Stimulated activated CD8-positive, alpha-beta memory T cell treated with anti-CD3 and anti-CD28 coated beads, Interleukin-12 subunit alpha, Interleukin-12 subunit beta, amount 100 ng/mL, for 4 hours (primary cell): Measurements from ENCODE around the gene NUDT16L1.

Source experiments
- DNase-seq: peaks from one replicate; pipeline ENCODE4 v3.0.0-alpha.2; 2020; ENCODE audit warnings: low read depth

Gene NUDT16L1

DNA sequence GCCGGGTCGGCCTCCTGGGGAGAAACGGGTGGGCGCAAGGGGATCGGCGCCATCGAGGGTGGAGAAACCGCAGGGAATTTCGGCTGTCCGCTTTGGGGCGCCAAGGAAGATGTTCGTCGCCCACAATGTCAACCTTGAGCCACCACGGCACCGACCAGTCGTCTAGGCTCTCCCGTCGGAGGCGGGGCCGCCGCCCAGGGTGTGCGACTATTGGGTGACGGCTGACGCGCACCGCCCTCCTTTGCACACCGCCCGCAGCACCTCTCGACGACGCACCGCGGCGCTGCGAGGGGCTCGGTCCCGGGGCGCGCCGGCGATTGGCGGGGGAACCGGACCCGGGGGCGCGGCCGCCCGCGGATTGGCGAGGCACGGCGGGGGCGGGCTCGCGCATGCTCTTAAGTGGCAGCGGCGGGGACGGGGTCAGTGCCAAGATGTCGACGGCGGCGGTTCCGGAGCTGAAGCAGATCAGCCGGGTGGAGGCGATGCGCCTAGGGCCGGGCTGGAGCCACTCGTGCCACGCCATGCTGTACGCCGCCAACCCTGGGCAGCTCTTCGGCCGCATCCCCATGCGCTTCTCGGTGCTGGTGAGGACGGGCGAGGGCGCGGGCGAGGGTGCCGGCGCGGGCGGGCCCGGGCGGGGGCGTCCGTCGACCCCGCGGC, at the start of gene NUDT16L1:
TSS of gene NUDT16L1 (plus strand) at position 267 of the 660 bp plus-strand sequence. CDS start at position 432, 165 bp downstream.
- peak; percentile 98 for DNase-seq

DNA sequence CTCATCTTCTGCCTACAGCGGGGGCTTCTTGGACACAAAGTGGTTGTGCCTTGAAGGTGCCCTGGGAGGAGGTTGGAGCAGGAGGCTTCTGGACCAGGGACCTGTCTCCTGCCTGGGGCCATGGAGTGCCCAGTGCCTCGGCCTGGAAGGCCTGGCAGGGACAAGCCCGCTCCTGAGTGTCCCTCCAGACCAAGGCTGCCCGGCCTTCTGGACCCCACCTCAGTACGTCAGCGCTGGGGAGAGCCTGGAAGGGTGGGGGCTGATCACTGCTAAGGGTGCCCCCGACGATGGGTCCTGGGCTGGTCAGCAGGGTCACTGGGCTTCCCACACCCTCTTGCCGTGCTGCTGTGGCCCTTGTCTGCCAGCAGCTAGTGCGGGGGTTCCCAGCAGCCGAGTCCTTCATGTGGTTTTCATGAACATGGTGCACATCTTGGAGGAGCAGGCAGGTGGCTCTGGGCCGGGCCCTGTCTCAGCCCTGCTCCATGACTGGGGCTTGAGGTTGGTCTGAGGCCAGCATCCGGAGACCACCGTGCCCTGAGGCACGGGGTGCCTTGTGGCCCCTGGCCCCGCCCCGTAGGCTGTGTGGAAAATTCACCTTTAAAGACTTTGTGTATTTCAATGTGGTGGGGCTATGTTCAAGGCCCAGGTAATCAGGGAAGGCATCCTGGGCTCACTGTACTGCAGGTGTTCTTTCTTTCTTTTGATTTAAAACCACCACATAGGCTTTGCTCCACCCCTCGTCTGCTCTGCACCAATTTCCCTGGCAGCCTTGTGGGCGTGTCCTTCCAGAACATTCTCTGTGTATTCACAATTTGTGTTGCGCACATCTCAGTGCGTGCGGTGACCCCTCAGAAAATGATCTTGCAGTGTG, 46.4 kb upstream of the NUDT16L1 start:
- no peak for DNase-seq

DNA sequence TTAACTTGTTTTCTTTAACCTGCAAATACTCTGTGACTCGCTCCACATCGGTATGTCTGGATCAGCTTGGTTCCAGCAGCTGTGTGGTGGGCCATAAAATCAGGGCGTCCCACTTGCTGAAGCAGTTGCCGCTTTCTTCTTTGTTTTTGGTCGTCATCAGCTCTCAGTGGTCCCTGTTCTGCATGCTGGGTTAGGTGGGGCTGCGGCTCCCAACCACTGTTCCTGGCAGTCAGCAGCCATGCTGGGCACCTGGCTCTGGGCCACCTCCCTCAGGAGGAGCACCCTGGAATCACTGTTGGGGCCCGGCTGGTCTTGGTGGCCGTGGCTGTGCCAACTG, 45.8 kb upstream of the NUDT16L1 start:
- no peak for DNase-seq

DNA sequence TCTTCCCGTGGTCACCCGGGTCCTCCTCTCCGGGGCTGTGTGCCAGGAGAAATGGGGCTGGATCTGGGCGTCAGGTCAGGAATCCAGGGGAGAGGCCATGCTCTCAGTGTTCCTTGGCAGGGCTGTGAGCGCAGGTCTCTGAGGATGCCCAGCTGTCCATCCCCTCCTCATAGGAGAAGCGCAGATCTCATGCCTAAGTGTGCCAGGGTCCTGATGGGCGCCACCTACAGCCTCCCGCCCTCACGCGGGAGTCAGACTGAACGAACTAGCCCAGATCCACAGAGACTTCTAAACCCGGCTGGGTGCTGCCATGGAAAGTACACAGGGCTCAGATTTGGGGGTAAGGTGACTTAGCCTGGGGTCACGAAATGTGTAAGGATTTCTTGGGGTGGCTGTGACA, 44.4 kb upstream of the NUDT16L1 start:
- DNase-seq = no peak

DNA sequence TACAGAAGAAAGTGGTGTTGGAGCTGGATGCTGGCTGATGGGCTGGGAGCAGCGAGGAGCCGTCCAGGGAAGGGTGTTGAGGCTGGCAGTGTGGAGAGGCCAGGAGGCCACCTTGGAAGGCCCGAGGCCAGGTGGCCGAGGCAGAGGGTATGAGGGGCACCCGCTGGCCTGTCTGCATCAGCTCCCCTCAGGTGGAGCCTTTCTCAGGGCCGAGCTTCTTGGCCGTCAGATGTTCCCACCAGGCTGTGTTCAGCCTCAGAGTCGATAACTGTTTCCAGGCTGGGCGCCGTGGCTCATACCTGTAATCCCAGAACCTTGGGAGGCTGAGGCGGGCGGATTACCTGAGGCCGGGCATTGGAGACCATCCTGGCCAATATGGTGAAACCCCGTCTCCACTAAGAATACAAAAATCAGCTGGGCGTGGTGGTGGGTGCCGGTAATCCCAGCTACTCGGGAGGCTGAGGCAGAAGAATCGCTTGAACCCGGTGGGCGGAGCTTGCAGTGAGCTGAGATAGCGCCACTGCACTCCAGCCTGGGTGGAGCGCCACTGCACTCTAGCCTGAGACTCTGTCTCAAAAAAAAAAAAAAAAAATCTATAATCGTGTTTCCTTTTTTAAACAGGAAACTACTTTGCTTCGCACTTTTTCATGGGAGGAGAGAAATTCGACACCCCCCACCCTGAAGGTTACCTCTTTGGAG, 43.5 kb upstream of the NUDT16L1 start:
- DNase-seq = no peak

DNA sequence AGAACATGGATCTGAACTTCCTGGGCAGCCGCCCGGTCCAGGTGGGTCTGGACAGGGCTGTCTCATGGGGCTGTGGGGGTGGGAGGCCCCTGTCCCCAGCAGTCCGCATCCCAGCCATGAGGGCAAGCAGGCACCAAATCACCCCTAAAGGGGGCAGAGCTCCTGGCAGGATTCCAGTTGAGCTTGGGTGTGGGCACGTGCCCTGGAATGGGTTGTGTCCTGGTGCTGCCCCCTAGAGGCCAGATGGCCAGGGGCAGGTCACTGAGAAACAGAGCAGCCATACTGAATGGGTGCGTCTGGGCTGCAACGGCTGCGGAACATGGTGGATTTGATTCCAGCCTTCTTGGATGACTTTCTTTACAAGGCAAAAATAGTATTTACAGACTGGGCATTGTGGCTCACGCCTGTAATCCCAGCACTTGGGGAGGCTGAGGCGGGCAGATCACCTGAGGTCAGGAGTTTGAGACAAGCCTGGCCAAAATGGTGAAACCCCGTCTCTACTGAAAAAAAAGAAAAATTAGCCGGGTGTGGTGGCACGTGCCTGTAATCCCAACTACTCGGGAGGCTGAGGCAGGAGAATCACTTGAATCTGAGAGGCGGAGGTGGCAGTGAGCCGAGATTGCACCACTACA, 42.8 kb upstream of the NUDT16L1 start:
- peak; percentile 48 for DNase-seq

DNA sequence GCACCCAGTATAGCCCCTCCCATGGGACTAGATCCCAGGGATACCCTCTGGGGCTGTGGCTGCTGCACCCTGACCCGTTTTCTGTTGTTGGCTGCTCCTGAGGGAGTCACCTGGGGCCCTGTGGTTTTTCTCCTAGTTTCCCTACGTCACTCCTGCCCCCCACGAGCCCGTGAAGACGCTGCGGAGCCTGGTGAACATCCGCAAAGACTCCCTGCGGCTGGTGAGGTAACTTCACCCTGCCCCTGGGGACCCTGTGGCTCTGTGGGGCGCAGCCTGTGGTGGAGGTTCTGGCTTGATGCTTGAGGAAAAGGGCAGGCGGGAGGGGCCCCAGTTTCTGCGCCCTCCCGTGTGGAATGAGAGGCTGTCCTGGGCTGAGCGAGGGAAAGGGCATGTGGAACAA, 41.5 kb upstream of the NUDT16L1 start:
- DNase-seq = no peak

DNA sequence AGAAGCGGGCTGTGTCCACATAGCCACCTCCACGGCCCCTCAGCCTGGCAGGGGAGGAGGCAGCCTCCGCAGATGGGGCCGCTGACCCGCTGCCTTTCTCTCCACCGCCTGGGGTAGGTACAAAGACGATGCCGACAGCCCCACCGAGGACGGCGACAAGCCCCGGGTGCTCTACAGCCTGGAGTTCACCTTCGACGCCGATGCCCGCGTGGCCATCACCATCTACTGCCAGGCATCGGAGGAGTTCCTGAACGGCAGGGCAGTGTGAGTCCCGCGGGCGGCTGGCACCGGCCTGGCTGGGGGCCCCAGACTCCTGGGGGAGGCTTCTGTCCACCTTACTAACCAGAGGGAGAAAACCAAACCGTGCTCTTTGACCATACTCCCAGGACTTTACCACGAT, 40.8 kb upstream of the NUDT16L1 start:
- no peak for DNase-seq

DNA sequence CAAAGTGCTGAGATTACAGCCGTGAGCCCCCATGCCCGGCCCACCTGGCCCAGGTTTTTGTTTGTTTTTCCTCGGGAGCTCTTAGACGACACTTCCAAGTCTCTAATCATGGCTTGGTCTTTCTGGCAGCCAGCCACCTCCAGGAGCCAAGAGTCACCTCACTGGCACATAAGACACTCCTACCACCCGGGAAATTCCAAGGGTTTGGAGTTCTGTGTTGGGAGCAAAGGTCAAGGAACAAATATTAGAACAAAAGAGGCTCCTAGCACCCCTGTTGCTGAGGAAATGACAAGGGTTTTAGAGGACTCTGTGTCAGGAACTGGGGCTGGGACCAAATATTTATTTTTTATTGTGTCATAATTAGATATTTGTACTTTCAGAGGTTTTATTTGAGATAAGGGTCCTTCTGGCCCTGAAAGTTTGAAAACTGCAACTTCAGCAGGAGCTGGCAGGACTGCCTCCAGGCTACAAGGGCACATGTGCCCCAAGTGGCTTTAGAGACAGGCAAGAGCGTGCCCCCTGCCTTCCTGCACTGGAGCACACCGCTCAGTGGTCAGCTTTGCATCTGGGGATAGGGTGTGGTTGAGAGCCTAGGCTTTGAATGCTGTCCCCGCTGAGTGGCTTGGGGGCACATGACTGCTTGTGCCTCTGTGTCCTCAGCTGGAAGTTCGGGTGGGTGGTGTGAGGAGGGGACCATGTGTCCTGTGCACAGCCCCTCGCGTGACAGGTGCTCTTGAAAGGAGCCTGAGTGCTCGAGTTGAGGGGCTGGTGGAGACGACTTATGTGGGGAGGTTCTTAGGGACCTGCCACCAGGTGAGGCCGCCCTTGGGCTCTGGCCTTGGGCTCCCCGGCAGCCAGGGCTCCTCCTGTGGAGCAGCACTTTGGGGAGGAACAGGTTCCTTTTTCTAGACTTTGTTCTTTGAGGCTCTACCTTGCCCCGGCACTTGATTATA, 39.1 kb upstream of the NUDT16L1 start:
- DNase-seq = no peak

DNA sequence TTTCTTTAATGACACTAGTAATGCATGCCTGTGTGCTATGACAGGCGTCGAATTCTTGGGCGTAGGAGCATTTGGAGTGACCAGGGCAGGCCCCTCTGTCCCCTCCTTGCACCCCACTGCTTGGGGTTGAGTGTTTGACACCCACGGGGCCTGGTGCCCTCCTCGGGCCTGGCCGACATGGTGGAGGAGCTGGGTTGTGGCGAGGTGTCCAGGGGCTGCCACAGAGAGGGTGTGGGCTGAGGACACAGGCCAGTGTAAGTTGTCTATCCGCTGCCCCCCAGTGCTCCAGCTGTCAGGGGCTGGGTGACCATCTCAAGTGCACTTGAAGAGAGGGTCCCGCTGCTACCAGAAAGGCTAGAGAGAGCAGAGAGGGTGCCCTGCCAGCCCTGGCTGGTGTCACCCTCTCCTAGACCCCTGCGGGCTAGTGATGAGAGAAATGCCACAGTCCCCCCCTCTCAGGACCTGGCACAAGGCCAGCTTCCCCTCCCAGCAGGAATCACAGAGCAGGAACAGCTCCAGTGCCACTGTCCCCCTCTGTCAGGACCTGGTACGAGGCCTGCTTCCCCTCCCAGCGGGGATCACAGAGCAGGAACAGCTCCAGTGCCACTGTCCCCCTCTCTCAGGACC, 38.3 kb upstream of the NUDT16L1 start:
- no peak for DNase-seq

DNA sequence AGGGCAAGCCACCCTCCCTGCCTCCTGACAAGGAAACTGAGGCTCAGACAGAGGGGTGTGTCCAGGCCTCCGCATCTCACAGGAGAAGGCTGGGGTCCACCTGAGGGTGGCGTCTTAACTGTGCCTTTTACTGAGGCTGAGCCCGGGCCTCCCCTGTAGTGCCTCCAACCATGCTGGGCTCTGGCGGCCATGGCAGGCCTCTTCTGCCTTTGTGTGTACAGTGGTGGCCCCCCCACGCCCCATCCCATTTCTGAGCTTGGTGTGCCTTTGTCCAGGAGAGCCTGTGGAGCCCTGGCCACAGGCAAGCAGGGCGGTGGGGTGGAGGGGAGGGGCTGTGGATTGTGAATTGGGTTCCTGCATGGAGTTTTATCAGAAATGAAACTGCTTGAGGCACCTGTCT, 37.6 kb upstream of the NUDT16L1 start:
- DNase-seq = no peak

DNA sequence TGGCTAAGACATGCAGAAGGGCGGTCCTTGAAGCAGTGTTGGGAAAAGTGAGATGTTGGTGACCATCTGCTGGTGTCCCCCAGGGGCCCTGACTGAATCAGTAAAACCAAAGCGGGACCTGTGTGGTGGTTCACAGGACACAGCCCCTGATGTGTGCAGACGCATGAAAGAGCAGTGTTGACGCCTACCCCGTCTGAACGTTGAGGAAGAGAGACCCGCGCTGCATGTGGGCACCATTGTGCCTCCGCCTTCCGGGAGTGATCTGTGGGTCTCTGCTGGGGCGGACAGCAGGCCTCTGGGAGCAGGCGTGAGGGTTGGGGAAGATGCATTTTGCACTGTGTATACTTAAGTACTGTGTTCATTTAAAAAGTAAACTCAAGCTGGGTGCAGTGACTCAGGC, 37.1 kb upstream of the NUDT16L1 start:
- no peak for DNase-seq

DNA sequence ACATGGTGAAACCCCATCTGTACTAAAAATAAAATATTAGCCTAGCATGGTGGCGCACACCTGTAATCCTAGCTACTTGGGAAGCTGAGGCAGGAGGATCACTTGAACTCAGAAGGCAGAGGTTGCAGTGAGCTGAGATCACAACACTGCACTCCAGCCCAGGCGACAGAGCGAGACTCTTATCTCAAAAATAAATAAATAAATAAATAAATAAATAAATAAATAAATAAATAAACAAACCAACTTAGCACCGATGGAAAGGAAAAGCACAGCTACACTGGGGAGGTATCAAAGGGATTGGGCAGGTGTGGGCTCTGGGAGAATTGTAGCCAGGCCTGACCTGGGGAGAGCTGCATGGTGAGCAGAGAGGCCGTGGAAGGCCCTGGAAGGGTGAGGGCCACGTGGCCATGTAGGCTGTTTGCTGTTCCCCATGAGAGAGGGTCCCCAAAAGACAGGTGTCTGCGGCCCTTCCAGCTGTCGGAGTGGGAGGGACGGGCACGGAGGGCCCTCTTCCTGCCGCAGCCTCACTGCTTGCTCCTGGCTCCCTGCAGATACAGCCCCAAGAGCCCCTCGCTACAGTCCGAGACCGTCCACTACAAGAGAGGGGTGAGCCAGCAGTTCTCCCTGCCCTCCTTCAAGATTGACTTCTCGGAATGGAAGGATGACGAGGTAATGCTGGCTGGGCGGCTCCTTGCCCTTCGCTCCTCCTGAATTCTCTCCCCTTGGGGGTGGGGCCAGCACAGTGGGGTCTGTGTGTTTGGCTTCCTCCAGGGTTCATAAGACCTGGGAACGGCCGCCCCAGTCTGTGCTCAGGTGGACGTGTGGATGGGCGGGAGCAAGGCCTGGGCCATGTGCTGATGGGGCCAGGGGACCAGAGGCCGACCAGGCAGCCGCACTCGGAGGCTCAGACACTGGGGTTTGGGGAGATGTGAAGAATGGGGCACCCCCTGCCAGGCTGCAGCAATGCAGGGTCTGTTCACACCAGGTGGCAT, 36.4 kb upstream of the NUDT16L1 start:
- no peak for DNase-seq

DNA sequence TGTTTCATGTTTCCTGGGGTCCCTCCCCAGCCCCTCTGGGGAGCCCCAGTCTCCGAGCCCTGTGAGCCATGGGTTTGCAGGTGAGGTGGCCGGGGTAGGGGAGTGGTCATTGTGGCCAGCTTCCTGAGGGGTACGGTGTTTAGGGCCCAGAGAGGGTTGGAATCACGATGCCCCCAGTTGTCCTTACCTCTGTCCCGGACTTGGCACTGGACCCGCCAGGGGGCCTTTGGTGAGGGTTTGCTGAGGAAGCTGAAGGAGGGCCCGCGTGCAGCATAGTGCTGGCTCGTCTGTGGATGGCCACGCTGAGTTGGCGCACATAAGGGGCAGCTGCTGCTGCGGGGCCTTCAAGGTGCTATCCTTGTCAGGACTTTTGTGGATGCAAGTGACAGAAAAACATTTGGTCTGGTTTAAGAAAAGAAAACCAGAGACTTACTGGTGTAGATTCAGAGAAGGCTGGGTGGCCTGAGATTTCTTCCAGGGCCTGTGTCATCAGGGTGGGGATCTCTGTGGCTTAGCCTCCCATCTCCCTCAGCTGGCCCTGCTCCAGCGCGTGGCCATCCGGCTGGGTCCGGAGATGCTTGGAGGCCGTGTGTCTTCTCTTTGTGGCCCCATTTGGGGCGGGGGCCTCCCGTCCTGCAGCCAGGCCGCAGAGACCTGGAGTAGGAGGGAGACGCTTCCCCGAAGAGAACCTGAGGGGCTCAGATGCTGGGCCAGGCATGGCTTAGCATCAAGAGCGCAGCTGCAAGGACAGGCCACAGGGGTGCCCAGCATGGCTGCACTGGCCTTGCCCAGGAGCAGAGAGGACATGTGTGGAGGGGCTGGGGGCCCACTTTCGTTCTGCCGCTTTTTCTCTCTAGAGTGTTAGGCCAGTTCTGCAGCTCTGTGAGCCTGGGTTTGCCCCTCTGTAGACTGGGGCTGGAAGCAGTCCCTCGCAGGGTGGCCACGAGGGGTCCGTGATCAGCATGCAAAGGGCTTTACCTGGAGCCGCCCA, 33.7 kb upstream of the NUDT16L1 start:
- no peak for DNase-seq

DNA sequence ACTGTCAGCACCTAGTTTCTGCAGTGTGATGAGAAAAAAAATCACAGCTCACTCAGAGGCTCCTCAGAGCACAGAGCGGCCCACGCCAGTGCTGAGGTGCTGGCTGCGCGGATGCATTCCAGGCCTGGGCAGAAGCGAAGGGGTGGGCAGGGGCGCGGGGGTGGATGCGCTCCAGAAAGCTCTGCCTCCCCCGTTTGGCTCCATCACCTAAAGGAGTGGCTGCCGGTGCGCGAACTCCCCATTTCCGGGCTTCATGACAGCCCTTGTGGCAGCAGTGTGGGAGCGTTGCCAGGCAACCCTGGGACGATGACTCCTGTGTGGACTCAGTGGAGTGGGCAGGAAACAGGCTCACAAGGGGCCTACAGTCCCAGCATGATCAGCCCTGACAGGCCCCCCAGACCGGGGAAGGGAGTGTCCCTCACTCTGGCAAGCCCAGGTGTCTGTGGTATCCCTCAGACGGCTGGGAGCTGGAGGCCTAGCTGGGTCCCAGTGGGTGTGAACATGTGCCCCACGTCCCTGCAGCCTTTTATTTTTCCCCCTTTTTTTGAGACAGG, 32.8 kb upstream of the NUDT16L1 start:
- peak; percentile 78 for DNase-seq

DNA sequence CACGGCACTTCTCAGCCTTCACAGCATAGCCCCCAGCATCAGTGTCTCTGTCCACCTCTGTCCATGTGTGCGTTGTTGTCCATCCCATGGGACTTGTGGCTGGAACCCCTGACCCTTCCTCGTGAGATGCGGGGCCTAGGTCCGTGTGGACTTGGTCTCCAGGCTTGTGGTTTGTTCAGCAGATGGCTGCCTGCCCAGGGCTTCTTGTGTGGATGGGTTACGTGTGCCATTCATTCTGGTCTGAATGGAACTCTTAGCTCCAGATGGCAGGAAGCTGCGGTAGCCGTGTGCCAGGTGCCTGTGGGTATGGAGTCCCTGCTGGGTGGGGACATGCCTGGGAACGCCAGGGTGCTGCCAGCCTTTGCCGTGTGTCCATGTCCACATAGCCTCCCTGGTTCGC, 31.7 kb upstream of the NUDT16L1 start:
- no peak for DNase-seq

DNA sequence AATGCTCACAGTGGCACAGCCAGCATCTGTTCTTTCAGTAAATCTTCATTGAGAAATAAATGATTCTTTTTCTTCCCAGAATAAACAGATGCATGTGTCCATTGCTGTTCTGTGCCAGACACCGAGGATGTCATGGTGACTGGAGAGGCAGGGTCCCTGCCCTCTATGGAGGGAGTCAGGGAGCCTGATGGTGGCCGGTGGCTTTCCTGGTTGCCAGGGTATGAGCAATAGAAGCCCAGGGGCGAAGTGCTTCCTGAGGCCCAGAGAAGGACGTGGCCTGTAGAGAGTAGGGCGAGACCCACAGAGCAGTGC, 29.9 kb upstream of the NUDT16L1 start:
- no peak for DNase-seq

DNA sequence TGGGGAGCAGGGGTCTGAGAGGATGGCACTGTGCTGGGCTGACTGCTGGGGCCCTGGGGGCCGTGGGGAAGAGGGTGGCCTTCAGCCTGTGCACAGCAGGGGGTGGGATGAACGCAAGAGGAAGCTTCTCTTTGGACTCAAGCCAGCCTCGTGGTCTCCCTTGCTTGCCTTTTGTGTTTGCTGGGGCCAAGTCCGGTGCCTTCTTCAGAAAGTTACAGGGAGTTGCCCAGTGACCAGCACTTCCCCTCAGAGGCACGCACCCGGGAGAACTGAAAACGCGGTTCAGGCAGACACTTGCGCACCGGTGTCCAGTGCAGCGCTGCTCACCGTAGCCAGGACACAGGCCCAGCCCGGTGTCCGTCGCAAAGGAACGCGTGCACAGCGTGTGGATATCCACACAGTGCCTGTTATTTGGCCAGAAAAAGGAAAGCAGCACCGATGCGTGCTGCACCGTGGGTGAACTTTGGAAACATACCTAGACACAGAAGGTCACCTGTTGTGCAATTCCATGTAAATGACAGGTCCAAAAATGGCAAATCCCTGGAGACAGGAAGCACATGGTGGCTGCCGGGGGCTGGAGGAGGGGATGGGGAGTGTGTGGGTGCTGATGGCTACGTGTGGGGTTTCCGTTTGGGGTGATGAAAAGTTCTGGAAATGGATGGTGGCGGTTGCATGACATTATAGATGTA, 29.4 kb upstream of the NUDT16L1 start:
- DNase-seq = no peak
